OCI-LY7 (cell line): ENCODE results near the gene PIGN. TPM values are rescaled to one million over a fixed set of nuclear protein-coding genes. Genes with fewer than 3 reads are reported as not detected.

Experiments
- BruUV-seq: library from RNA; stranded (reverse); fragments of 400-500 nt; replicated peaks from 2 replicates; lab custom pipeline; 2021; lab: Mats Ljungman, UMichigan
- CTCF ChIA-PET: fragments of 300-600 bp; sonication (Branson Sonifier 250); formaldehyde crosslinking; loops from one replicate; lab custom pipeline; 2022; ENCODE audit warnings: antibody characterized with exemption; ENCODE audit not compliant: unreplicated experiment; lab: Charles Lee
- POLR2A ChIA-PET: fragments of 300-600 bp; sonication (Branson Sonifier 250); formaldehyde crosslinking; loops from one replicate; lab custom pipeline; 2022; ENCODE audit warnings: antibody characterized with exemption; lab: Charles Lee
- DNase-seq: peaks from one replicate; pipeline ENCODE4 v3.0.0-alpha.2; 2015; ENCODE audit warnings: low spot score
- H2AFZ ChIP-seq: fragments of 200-600 bp; sonication (generic), shearing (Covaris generic); 2 replicates; pipeline ENCODE4 v1.6.1; 2014; ENCODE audit warnings: mild to moderate bottlenecking, antibody characterized with exemption, low read length, moderate library complexity
- H3K27ac ChIP-seq: fragments of 200-600 bp; sonication (generic); 2 replicates; pipeline ENCODE4 v1.5.1; 2014; ENCODE audit warnings: mixed run types, low read depth, mild to moderate bottlenecking, moderate library complexity, low read length, inconsistent platforms; ENCODE audit not compliant: poor library complexity, severe bottlenecking
- H3K36me3 ChIP-seq: fragments of 200-600 bp; sonication (generic); 2 replicates; pipeline ENCODE4 v1.6.1; 2014; ENCODE audit warnings: mild to moderate bottlenecking, antibody characterized with exemption, low read length, moderate library complexity, mixed read lengths; ENCODE audit not compliant: insufficient read depth
- H3K4me1 ChIP-seq: fragments of 200-600 bp; sonication (generic); 2 replicates; pipeline ENCODE4 v1.5.1; 2014; ENCODE audit warnings: mild to moderate bottlenecking, low read length; ENCODE audit not compliant: insufficient read depth, poor library complexity, severe bottlenecking
- H3K4me2 ChIP-seq: fragments of 200-600 bp; sonication (generic); 2 replicates; pipeline ENCODE4 v1.6.1; 2014; ENCODE audit warnings: mild to moderate bottlenecking, low read length
- H3K4me3 ChIP-seq: fragments of 200-600 bp; sonication (generic); 2 replicates; pipeline ENCODE4 v1.5.1; 2014; ENCODE audit warnings: mild to moderate bottlenecking, low read depth, low read length; ENCODE audit not compliant: poor library complexity, severe bottlenecking
- H3K79me2 ChIP-seq: fragments of 200-600 bp; sonication (generic); 2 replicates; pipeline ENCODE4 v1.6.1; 2016; ENCODE audit warnings: low read depth, mild to moderate bottlenecking, low read length, moderate library complexity, mixed read lengths; ENCODE audit not compliant: insufficient read depth
- H3K9me2 ChIP-seq: fragments of 200-600 bp; sonication (generic); 2 replicates; pipeline ENCODE4 v1.6.1; 2016; ENCODE audit warnings: mild to moderate bottlenecking, low read length, mixed read lengths; ENCODE audit not compliant: insufficient read depth
- H3K9me3 ChIP-seq: fragments of 200-600 bp; sonication (generic); 2 replicates; pipeline ENCODE4 v1.6.1; 2014; ENCODE audit warnings: mild to moderate bottlenecking, mixed run types, low read length, mixed read lengths
- H4K20me1 ChIP-seq: fragments of 200-600 bp; sonication (generic); 2 replicates; pipeline ENCODE4 v1.6.1; 2014; ENCODE audit warnings: mild to moderate bottlenecking, antibody characterized with exemption, low read length, moderate library complexity, mixed read lengths; ENCODE audit not compliant: insufficient read depth
- EZH2phosphoT487 ChIP-seq: fragments of 200-600 bp; sonication (generic); IDR thresholded peaks from 2 replicates; pipeline ENCODE4 v1.6.1; 2018; ENCODE audit warnings: low read depth, borderline replicate concordance, mild to moderate bottlenecking, mixed run types, antibody characterized with exemption, low read length, moderate library complexity, mixed read lengths
- intact Hi-C: fragments of 100-400 bp; cut with micrococcal nuclease; formaldehyde crosslinking; loops from one replicate; pipeline ENCODE4 v1.10.0; 2022; ENCODE audit not compliant: unreplicated experiment
- total RNA-seq, 2 experiments: library from RNA; depleted of rRNA in 1 of 2; stranded (reverse); fragments of >200 nt in 1 of 2; shearing (Covaris generic) in 1 of 2; gene quantifications; 2 replicates each; pipeline ENCODE4 v1.2.3, GENCODE V29; 2014 to 2022
- TF ChIP-seq, protein P1 (sequence below): fragments of 200-600 bp; sonication (generic); conservative IDR thresholded peaks from 2 replicates; pipeline ENCODE4 v1.5.1; 2014; ENCODE audit warnings: mild to moderate bottlenecking, antibody characterized with exemption, low read length, moderate library complexity, mixed read lengths

Gene PIGN
- total RNA-seq, 2 experiments from 2014 or later, result 10.9 to 23.7 TPM

DNA sequence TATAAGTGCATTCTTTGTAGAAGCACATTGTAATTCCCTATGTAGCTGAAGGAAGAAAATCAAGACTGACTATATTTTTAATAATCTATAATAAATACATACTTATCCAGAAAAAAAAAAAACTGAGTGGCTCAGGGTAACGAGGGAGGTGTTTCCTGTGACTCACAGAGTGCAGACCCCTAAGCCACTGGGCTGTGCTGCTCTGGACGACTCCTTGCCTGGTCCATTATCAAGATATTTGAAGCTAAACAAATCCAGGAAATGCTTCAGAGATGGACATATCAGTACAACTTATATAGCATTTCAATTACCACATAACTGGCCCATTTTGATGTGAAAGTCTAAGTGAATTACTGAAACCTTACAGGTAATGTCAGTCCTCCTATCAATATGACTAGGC lies 80.6 kb downstream of the PIGN start:
- Histone ChIP-seq H3K4me2 (no peak overlapping the region), H4K20me1 (no peaks in the 10 kb centered on the region; the same call in 1 of the 2 replicates), H2AFZ (no peak overlapping the region), H3K79me2 (no peaks in the 10 kb centered on the region), H3K9me2 (no peaks in the 10 kb centered on the region), H3K27ac (no peak overlapping the region), H3K36me3 (no peaks in the 10 kb centered on the region), H3K9me3 (no peaks in the 10 kb centered on the region), H3K4me3 (no peak overlapping the region), H3K4me1 (peaks cover 7% of the 10 kb centered on the region)
- ChIA-PET POLR2A (interaction anchor here (0.7 kb wide), 1 partner anchor 18 kb away, joined by 3 read pairs; no protein-coding TSS in a partner anchor), CTCF (no interaction called here)
- DNase-seq, result no peak
- TF ChIP-seq EZH2phosphoT487, result no peak
- TF ChIP-seq, protein P1, sequence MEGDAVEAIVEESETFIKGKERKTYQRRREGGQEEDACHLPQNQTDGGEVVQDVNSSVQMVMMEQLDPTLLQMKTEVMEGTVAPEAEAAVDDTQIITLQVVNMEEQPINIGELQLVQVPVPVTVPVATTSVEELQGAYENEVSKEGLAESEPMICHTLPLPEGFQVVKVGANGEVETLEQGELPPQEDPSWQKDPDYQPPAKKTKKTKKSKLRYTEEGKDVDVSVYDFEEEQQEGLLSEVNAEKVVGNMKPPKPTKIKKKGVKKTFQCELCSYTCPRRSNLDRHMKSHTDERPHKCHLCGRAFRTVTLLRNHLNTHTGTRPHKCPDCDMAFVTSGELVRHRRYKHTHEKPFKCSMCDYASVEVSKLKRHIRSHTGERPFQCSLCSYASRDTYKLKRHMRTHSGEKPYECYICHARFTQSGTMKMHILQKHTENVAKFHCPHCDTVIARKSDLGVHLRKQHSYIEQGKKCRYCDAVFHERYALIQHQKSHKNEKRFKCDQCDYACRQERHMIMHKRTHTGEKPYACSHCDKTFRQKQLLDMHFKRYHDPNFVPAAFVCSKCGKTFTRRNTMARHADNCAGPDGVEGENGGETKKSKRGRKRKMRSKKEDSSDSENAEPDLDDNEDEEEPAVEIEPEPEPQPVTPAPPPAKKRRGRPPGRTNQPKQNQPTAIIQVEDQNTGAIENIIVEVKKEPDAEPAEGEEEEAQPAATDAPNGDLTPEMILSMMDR, result no peak
- BruUV-seq, result no TSS peak
- intact Hi-C loops, result no loop called here

DNA sequence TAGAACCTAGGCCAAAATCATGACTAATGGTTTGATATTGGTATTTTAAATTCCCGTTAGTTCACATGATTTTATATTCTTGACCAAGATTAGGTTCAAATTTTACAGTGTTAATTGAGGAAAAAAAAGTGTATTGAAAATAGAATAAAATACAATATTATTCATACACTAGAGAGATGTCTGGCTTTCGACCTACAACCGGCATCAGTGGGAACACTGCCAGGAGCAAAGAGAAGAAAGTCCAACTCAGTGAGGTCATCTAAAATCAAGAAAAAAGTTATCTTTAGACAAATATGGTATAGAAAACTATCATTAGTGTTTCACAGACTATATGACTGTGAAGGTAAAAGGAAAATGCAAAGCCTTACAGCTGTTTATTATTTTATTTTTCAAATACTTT lies 81.5 kb downstream of the PIGN start:
- no peaks in the 10 kb centered on the region for H4K20me1 ChIP-seq
- no TSS peak for BruUV-seq
- POLR2A ChIA-PET, result interaction anchor here (0.6 kb wide), 1 partner anchor 58 kb away, joined by 3 read pairs; no protein-coding TSS in a partner anchor
- intact Hi-C loops, result no loop called here
- peaks cover 7% of the 10 kb centered on the region for H3K4me1 ChIP-seq
- H3K79me2 ChIP-seq, result no peaks in the 10 kb centered on the region
- H3K27ac ChIP-seq, result no peak overlapping the region
- no peaks in the 10 kb centered on the region for H3K9me3 ChIP-seq
- H2AFZ ChIP-seq, result no peak overlapping the region
- CTCF ChIA-PET, result no interaction called here
- no peaks in the 10 kb centered on the region for H3K9me2 ChIP-seq
- no peak for DNase-seq
- H3K4me2 ChIP-seq, result no peak overlapping the region
- H3K36me3 ChIP-seq, result no peaks in the 10 kb centered on the region; the same call in 1 of the 2 replicates
- no peak for TF ChIP-seq EZH2phosphoT487
- TF ChIP-seq, protein P1, result no peak
- no peak overlapping the region for H3K4me3 ChIP-seq

GRCh38 chr18:62102221-62102620 lies 84.6 kb downstream of the PIGN start:
- TF ChIP-seq EZH2phosphoT487, result no peak
- TF ChIP-seq, protein P1, result no peak
- Histone ChIP-seq H3K4me2 (no peak overlapping the region), H3K9me3 (no peaks in the 10 kb centered on the region), H3K4me3 (no peak overlapping the region), H3K4me1 (no peaks in the 10 kb centered on the region), H3K36me3 (peaks cover 19% of the 10 kb centered on the region), H2AFZ (no peak overlapping the region), H3K27ac (no peak overlapping the region), H3K9me2 (no peaks in the 10 kb centered on the region), H3K79me2 (no peaks in the 10 kb centered on the region), H4K20me1 (no peaks in the 10 kb centered on the region)
- intact Hi-C loops, result no loop called here
- POLR2A ChIA-PET, result no interaction called here
- no peak for DNase-seq
- CTCF ChIA-PET, result no interaction called here
- no TSS peak for BruUV-seq
